ENCODE data around the gene IKBKE.
A peak's percentile ranks its signal among the peaks of the same experiment; 100 is the strongest.

DNA sequence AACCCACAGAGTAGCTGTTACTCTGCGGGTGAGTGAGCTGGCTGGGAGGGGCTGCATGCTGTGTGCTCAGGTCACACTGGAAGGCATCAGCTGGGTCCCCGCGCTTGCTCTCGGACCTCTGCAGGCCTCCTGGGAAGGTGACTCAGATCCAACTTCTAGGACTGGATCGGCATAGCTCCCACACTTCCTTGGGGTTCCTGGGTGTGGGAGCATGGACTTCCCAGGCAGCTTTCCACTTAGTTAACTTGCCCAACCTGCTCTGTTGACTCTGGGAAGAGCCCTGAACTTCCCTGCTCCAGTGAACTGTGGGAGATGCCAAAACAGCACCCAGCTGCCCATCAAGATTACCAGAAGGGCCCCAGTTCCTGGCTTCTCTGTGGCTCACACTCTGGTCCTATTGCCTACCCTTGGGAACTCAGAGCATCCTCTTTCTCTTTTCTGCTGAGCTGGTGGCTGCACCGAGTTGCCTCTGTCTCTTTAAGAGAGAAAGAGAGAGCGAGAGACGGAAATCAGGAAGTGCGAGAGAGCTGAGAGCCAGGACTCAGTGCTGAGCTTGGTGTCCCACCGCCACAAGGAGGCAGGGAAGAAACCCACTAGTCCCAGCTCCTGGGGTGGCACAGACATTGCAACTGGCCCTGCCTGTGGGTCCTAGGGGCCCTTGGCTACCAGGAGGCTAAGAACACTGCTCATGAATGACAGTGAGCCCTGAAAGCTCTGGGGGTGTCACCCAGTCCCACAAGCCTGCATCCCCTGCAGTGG is at the start of gene IKBKE:
- TF ChIP-seq, protein P1, sequence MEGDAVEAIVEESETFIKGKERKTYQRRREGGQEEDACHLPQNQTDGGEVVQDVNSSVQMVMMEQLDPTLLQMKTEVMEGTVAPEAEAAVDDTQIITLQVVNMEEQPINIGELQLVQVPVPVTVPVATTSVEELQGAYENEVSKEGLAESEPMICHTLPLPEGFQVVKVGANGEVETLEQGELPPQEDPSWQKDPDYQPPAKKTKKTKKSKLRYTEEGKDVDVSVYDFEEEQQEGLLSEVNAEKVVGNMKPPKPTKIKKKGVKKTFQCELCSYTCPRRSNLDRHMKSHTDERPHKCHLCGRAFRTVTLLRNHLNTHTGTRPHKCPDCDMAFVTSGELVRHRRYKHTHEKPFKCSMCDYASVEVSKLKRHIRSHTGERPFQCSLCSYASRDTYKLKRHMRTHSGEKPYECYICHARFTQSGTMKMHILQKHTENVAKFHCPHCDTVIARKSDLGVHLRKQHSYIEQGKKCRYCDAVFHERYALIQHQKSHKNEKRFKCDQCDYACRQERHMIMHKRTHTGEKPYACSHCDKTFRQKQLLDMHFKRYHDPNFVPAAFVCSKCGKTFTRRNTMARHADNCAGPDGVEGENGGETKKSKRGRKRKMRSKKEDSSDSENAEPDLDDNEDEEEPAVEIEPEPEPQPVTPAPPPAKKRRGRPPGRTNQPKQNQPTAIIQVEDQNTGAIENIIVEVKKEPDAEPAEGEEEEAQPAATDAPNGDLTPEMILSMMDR (IDR thresholded peaks at IDR 0.05): peak in 1 of 2 donors; percentile 28
- no peak for TF ChIP-seq EP300 (IDR thresholded peaks at IDR 0.05)

All from suprapubic skin (tissue), 3 donors.